H9 (cell line): ENCODE data around the gene TMEM184B. TPM values are rescaled to one million over a fixed set of nuclear protein-coding genes. Genes with fewer than 3 reads are reported as not detected.

Experiments used
- DNase-seq: peaks from one replicate; pipeline ENCODE4 v3.0.0-alpha.2; 2017
- H2AFZ ChIP-seq: one replicate; pipeline ENCODE4 v1.6.1; 2013; ENCODE audit warnings: mild to moderate bottlenecking, low read length, control low read depth, moderate library complexity
- H2AK5ac ChIP-seq: 2 replicates; pipeline ENCODE4 v1.6.1; 2013; ENCODE audit warnings: low read length, control low read depth, mixed read lengths; ENCODE audit not compliant: insufficient read length
- H2BK120ac ChIP-seq: one replicate; pipeline ENCODE4 v1.6.1; 2013; ENCODE audit warnings: low read depth, mild to moderate bottlenecking, low read length, control low read depth, inconsistent platforms; ENCODE audit not compliant: poor library complexity, severe bottlenecking
- H2BK12ac ChIP-seq: 2 replicates; pipeline ENCODE4 v1.6.1; 2013; ENCODE audit warnings: low read length, control low read depth, mixed read lengths, low read depth; ENCODE audit not compliant: insufficient read length
- H2BK15ac ChIP-seq: 2 replicates; pipeline ENCODE4 v1.6.1; 2013; ENCODE audit warnings: low read depth, low read length, control low read depth
- H2BK20ac ChIP-seq: one replicate; pipeline ENCODE4 v1.6.1; 2013; ENCODE audit warnings: low read depth, mild to moderate bottlenecking, low read length, control low read depth, inconsistent platforms; ENCODE audit not compliant: poor library complexity, severe bottlenecking
- H2BK5ac ChIP-seq: 2 replicates; pipeline ENCODE4 v1.6.1; 2013; ENCODE audit warnings: low read length, control low read depth, mixed read lengths; ENCODE audit not compliant: insufficient read length
- H3K14ac ChIP-seq: 2 replicates; pipeline ENCODE4 v1.6.1; 2013; ENCODE audit warnings: low read length, control low read depth; ENCODE audit not compliant: insufficient read depth
- H3K18ac ChIP-seq: 2 replicates; pipeline ENCODE4 v1.6.1; 2013; ENCODE audit warnings: low read depth, mild to moderate bottlenecking, mixed read lengths, low read length, control low read depth; ENCODE audit not compliant: insufficient read length
- H3K23ac ChIP-seq: 2 replicates; pipeline ENCODE4 v1.6.1; 2013; ENCODE audit warnings: low read length, control low read depth, mixed read lengths, low read depth; ENCODE audit not compliant: insufficient read length
- H3K23me2 ChIP-seq: 2 replicates; pipeline ENCODE4 v1.6.1; 2013; ENCODE audit warnings: low read depth, mild to moderate bottlenecking, mixed read lengths, low read length, control low read depth; ENCODE audit not compliant: insufficient read length, poor library complexity, severe bottlenecking
- H3K27ac ChIP-seq: 2 replicates; pipeline ENCODE4 v1.5.1; 2013; ENCODE audit warnings: low read length, control low read depth, mixed read lengths, low read depth; ENCODE audit not compliant: insufficient read length
- H3K27me3 ChIP-seq: 2 replicates; pipeline ENCODE4 v1.6.1; 2013; ENCODE audit warnings: low read length, control low read depth, inconsistent platforms; ENCODE audit not compliant: insufficient read depth
- H3K4ac ChIP-seq: 2 replicates; pipeline ENCODE4 v1.6.1; 2013; ENCODE audit warnings: low read depth, mild to moderate bottlenecking, control low read depth, inconsistent platforms, low read length, moderate library complexity
- H3K4me1 ChIP-seq: 2 replicates; pipeline ENCODE4 v1.6.1; 2013; ENCODE audit warnings: low read length, control low read depth, inconsistent platforms; ENCODE audit not compliant: insufficient read depth
- H3K4me2 ChIP-seq: 2 replicates; pipeline ENCODE4 v1.6.1; 2013; ENCODE audit warnings: low read length, control low read depth, mixed read lengths; ENCODE audit not compliant: insufficient read length, insufficient read depth
- H3K56ac ChIP-seq: 2 replicates; pipeline ENCODE4 v1.6.1; 2013; ENCODE audit warnings: low read depth, mild to moderate bottlenecking, mixed read lengths, low read length, control low read depth; ENCODE audit not compliant: insufficient read length
- H3K79me1 ChIP-seq: 2 replicates; pipeline ENCODE4 v1.6.1; 2013; ENCODE audit warnings: low read depth, mild to moderate bottlenecking, moderate library complexity, low read length, control low read depth, inconsistent platforms; ENCODE audit not compliant: insufficient read depth, poor library complexity, severe bottlenecking
- H3K79me2 ChIP-seq: 2 replicates; pipeline ENCODE4 v1.6.1; 2013; ENCODE audit warnings: low read length, control low read depth, inconsistent platforms; ENCODE audit not compliant: insufficient read depth
- H3K9ac ChIP-seq: 2 replicates; pipeline ENCODE4 v1.6.1; 2013; ENCODE audit warnings: low read length, control low read depth, mixed read lengths; ENCODE audit not compliant: insufficient read length; ENCODE audit errors: extremely low read depth
- H3K9me3 ChIP-seq: one replicate; pipeline ENCODE4 v1.6.1; 2013; ENCODE audit warnings: low read depth, low read length, inconsistent platforms; ENCODE audit not compliant: control insufficient read depth
- H3T11ph ChIP-seq: one replicate; pipeline ENCODE4 v1.6.1; 2013; ENCODE audit warnings: mild to moderate bottlenecking, low read length, control low read depth, inconsistent platforms
- H4K20me1 ChIP-seq: one replicate; pipeline ENCODE4 v1.6.1; 2013; ENCODE audit not compliant: control insufficient read depth, insufficient read length, insufficient read depth
- H4K5ac ChIP-seq: 2 replicates; pipeline ENCODE4 v1.6.1; 2013; ENCODE audit warnings: low read depth, mild to moderate bottlenecking, mixed read lengths, low read length, control low read depth; ENCODE audit not compliant: insufficient read length
- H4K8ac ChIP-seq: replicated peaks from 2 replicates; pipeline ENCODE4 v1.6.1; 2013; ENCODE audit warnings: low read length, control low read depth, mixed read lengths, low read depth; ENCODE audit not compliant: insufficient read length
- H4K91ac ChIP-seq: 2 replicates; pipeline ENCODE4 v1.6.1; 2013; ENCODE audit warnings: low read depth, mild to moderate bottlenecking, moderate library complexity, mixed read lengths, low read length, control low read depth; ENCODE audit not compliant: insufficient read length
- H3K27ac Mint-ChIP-seq, 3 experiments: 2 replicates in 2 of 3; 3 replicates in 1 of 3; pipeline ENCODE4 v1.8.0; 2020 to 2021; ENCODE audit warnings: mixed read lengths in 3 of 3, mild to moderate bottlenecking in 1 of 3, moderate library complexity in 1 of 3
- H3K27me3 Mint-ChIP-seq: 2 replicates; pipeline ENCODE4 v1.8.0; 2021; ENCODE audit warnings: low read depth, mild to moderate bottlenecking, moderate library complexity, mixed read lengths
- H3K36me3 Mint-ChIP-seq, 3 experiments: 2 replicates in 2 of 3; 3 replicates in 1 of 3; pipeline ENCODE4 v1.8.0; 2020 to 2021; ENCODE audit warnings: low read depth in 3 of 3, mixed read lengths in 3 of 3; ENCODE audit not compliant: insufficient read depth in 1 of 3
- H3K4me1 Mint-ChIP-seq, 2 experiments: 2 replicates each; pipeline ENCODE4 v1.8.0; 2020; ENCODE audit warnings: mixed read lengths in 2 of 2
- H3K4me3 Mint-ChIP-seq, 2 experiments: 2 replicates in 1 of 2; 3 replicates in 1 of 2; pipeline ENCODE4 v1.8.0; 2020 to 2021; ENCODE audit warnings: mild to moderate bottlenecking in 2 of 2, mixed read lengths in 2 of 2, moderate library complexity in 1 of 2
- H3K9me3 Mint-ChIP-seq, 2 experiments: 2 replicates in 1 of 2; 3 replicates in 1 of 2; pipeline ENCODE4 v1.8.0; 2020; ENCODE audit warnings: mild to moderate bottlenecking in 2 of 2, mixed read lengths in 2 of 2, moderate library complexity in 1 of 2
- CTCF ChIP-seq: fragments of 200-600 bp; sonication (generic); conservative IDR thresholded peaks from 3 replicates; pipeline ENCODE4 v1.8.0; 2021; ENCODE audit warnings: antibody characterized with exemption, mild to moderate bottlenecking
- WGBS: extraction: QIAGEN DNeasy Blood & Tissue Kit; methylation state at CpG from one replicate; pipeline ENCODE4 v1.1.7; 2013; ENCODE audit warnings: missing lambda C conversion rate, low lambda C conversion rate, mixed read lengths; ENCODE audit not compliant: insufficient read length; ENCODE audit errors: extremely low coverage; 5-methylcytosine and 5-hydroxymethylcytosine counted together
- total RNA-seq: library from RNA; stranded (reverse); gene quantifications from 2 replicates; pipeline ENCODE4 v1.2.1, GENCODE V29; 2021

Gene TMEM184B
- total RNA-seq, 1 experiment from 2014 or later: 58.5 TPM

GRCh38 chr22:38299770-38300102 lies 26.9 kb upstream of the TMEM184B start:
- Histone ChIP-seq H2BK20ac (no peak overlapping the region), H4K20me1 (peaks cover 7% of the 10 kb centered on the region), H3K4me2 (no peak overlapping the region), H2BK5ac (no peak overlapping the region), H3K79me2 (peaks cover 14% of the 10 kb centered on the region; the same call in 1 of the 2 replicates), H3K23me2 (no peaks in the 10 kb centered on the region), H2AK5ac (no peak overlapping the region), H4K8ac (no peak overlapping the region), H2BK15ac (no peak overlapping the region), H3K56ac (no peak overlapping the region), H3K23ac (no peak overlapping the region), H3T11ph (no peak overlapping the region), H3K9ac (no peak overlapping the region), H2AFZ (no peak overlapping the region), H3K18ac (no peak overlapping the region), H4K91ac (no peak overlapping the region), H2BK120ac (no peak overlapping the region), H3K9me3 (no peaks in the 10 kb centered on the region), H3K4ac (no peak overlapping the region), H3K79me1 (peaks cover 6% of the 10 kb centered on the region), H2BK12ac (no peak overlapping the region), H3K4me1 (no peaks in the 10 kb centered on the region; the same call in 1 of the 2 replicates), H3K27ac (no peak overlapping the region), H3K14ac (no peak overlapping the region), H3K27me3 (no peaks in the 10 kb centered on the region), H4K5ac (no peak overlapping the region)
- Mint-ChIP-seq H3K4me1 (peaks cover 9 to 22% of the 10 kb centered on the region in 2 experiments), H3K36me3 (peaks cover 63 to 98% (median 97%) of the 10 kb centered on the region in 3 experiments), H3K27ac (peak overlapping the region in 1 of 3 experiments; percentile 95; a peak in 2 of 7 replicates), H3K9me3 (no peaks in the 10 kb centered on the region; a peak in 1 of 5 replicates), H3K27me3 (no peaks in the 10 kb centered on the region), H3K4me3 (no peak overlapping the region)
- TF ChIP-seq CTCF: no peak
- no peak for DNase-seq
- no CpG with 5 or more reads among the region's 12 CpGs for WGBS
